Endodermal cell (in vitro differentiated cells): ENCODE measurements around the gene CDC42BPG. TPM values are rescaled to one million over a fixed set of nuclear protein-coding genes. Genes with fewer than 3 reads are reported as not detected.

Experiments used
- DNase-seq: peaks from one replicate; pipeline ENCODE4 v3.0.0-alpha.2; 2017
- H3K27ac ChIP-seq: 2 replicates; pipeline ENCODE4 v1.5.1; 2013; ENCODE audit warnings: mild to moderate bottlenecking, low read depth, low read length, moderate library complexity
- H3K27me3 ChIP-seq: 2 replicates; pipeline ENCODE4 v1.6.1; 2013; ENCODE audit warnings: mild to moderate bottlenecking, low read length, moderate library complexity; ENCODE audit not compliant: insufficient read depth, control insufficient read depth, poor library complexity, severe bottlenecking
- H3K36me3 ChIP-seq: 2 replicates; pipeline ENCODE4 v1.7.0; 2013; ENCODE audit warnings: mild to moderate bottlenecking, low read length, moderate library complexity; ENCODE audit not compliant: control insufficient read depth, insufficient read depth
- H3K4me1 ChIP-seq: one replicate; pipeline ENCODE4 v1.7.0; 2013; ENCODE audit warnings: low read length; ENCODE audit not compliant: control insufficient read depth, insufficient read depth
- H3K4me3 ChIP-seq: 2 replicates; pipeline ENCODE4 v1.5.1; 2013; ENCODE audit warnings: mild to moderate bottlenecking, low read length, moderate library complexity
- H3K9ac ChIP-seq: 2 replicates; pipeline ENCODE4 v1.6.1; 2013; ENCODE audit warnings: mild to moderate bottlenecking, low read length, moderate library complexity; ENCODE audit not compliant: poor library complexity, severe bottlenecking; ENCODE audit errors: extremely low read depth
- H3K9me3 ChIP-seq: 2 replicates; pipeline ENCODE4 v1.6.1; 2013; ENCODE audit warnings: mild to moderate bottlenecking, low read length, moderate library complexity; ENCODE audit not compliant: control insufficient read depth
- H3K27ac Mint-ChIP-seq: 2 replicates; pipeline ENCODE4 v1.8.0; 2020; ENCODE audit warnings: mixed read lengths
- H3K27me3 Mint-ChIP-seq: 2 replicates; pipeline ENCODE4 v1.8.0; 2021; ENCODE audit warnings: mild to moderate bottlenecking, mixed read lengths; ENCODE audit not compliant: insufficient read depth
- H3K36me3 Mint-ChIP-seq: 2 replicates; pipeline ENCODE4 v1.8.0; 2020; ENCODE audit warnings: low read depth, mixed read lengths
- H3K4me1 Mint-ChIP-seq: 2 replicates; pipeline ENCODE4 v1.8.0; 2020; ENCODE audit warnings: mixed read lengths
- H3K4me3 Mint-ChIP-seq: 2 replicates; pipeline ENCODE4 v1.8.0; 2020; ENCODE audit warnings: mild to moderate bottlenecking, moderate library complexity, mixed read lengths
- H3K9me3 Mint-ChIP-seq: 2 replicates; pipeline ENCODE4 v1.8.0; 2020; ENCODE audit warnings: mild to moderate bottlenecking, mixed read lengths
- CTCF ChIP-seq: fragments of 200-600 bp; sonication (generic); conservative IDR thresholded peaks from 2 replicates; pipeline ENCODE4 v1.5.0; 2021; ENCODE audit warnings: antibody characterized with exemption, mild to moderate bottlenecking
- WGBS, 2 experiments: methylation state at CpG; one replicate each; pipeline versions ENCODE4 v1.1.5 to v1.1.7; 2013; ENCODE audit warnings: missing lambda C conversion rate in 2 of 2, mixed read lengths in 1 of 2; ENCODE audit not compliant: insufficient coverage in 1 of 2, insufficient read length in 1 of 2; 5-methylcytosine and 5-hydroxymethylcytosine counted together
- total RNA-seq, 2 donors: library from RNA; stranded (reverse); fragmentation: NEBNext Ultra II Directional in 1 of 2; extraction: Animal tissue kit (Norgen Biotek cat#: 25700) in 1 of 2; gene quantifications; 2 replicates in 1 of 2; 3 replicates in 1 of 2; pipeline ENCODE4 v1.2.1, GENCODE V29; 2021

The CDC42BPG gene
- total RNA-seq, 2 donors from 2014 or later = 11.1 to 12.6 TPM

GRCh38 chr11:64801561-64802369, 42.7 kb downstream of the CDC42BPG start:
- Mint-ChIP-seq H3K4me1 (peaks cover 8% of the 10 kb centered on the region), H3K9me3 (no peaks in the 10 kb centered on the region), H3K27me3 (no peaks in the 10 kb centered on the region), H3K27ac (no peak overlapping the region), H3K36me3 (peaks cover 15% of the 10 kb centered on the region), H3K4me3 (peak overlapping the region; percentile 76)
- Histone ChIP-seq H3K4me1 (no peaks in the 10 kb centered on the region), H3K36me3 (peaks cover 31% of the 10 kb centered on the region), H3K9ac (no peak overlapping the region), H3K27ac (no peak overlapping the region), H3K27me3 (no peaks in the 10 kb centered on the region), H3K9me3 (no peaks in the 10 kb centered on the region), H3K4me3 (peak overlapping the region; percentile 75)
- 88 to 89% methylated on average over 5 to 13 of the region's 13 CpGs for WGBS, 2 experiments
- no peak for TF ChIP-seq CTCF
- DNase-seq = no peak

GRCh38 chr11:64801158-64801464, 43.3 kb downstream of the CDC42BPG start:
- no peak for DNase-seq
- no peak overlapping the region for H3K4me3 ChIP-seq
- H3K27ac ChIP-seq = no peak overlapping the region
- Mint-ChIP-seq H3K36me3 (peaks cover 13% of the 10 kb centered on the region), H3K9me3 (no peaks in the 10 kb centered on the region), H3K27me3 (no peaks in the 10 kb centered on the region), H3K4me3 (no peak overlapping the region), H3K4me1 (peaks cover 8% of the 10 kb centered on the region), H3K27ac (no peak overlapping the region)
- no peaks in the 10 kb centered on the region for H3K27me3 ChIP-seq
- WGBS, 2 experiments = 90 to 91% methylated on average over 5 to 9 of the region's 9 CpGs
- H3K9ac ChIP-seq = no peak overlapping the region
- H3K9me3 ChIP-seq = no peaks in the 10 kb centered on the region
- H3K4me1 ChIP-seq = no peaks in the 10 kb centered on the region
- H3K36me3 ChIP-seq = peaks cover 29% of the 10 kb centered on the region
- no peak for TF ChIP-seq CTCF

DNA sequence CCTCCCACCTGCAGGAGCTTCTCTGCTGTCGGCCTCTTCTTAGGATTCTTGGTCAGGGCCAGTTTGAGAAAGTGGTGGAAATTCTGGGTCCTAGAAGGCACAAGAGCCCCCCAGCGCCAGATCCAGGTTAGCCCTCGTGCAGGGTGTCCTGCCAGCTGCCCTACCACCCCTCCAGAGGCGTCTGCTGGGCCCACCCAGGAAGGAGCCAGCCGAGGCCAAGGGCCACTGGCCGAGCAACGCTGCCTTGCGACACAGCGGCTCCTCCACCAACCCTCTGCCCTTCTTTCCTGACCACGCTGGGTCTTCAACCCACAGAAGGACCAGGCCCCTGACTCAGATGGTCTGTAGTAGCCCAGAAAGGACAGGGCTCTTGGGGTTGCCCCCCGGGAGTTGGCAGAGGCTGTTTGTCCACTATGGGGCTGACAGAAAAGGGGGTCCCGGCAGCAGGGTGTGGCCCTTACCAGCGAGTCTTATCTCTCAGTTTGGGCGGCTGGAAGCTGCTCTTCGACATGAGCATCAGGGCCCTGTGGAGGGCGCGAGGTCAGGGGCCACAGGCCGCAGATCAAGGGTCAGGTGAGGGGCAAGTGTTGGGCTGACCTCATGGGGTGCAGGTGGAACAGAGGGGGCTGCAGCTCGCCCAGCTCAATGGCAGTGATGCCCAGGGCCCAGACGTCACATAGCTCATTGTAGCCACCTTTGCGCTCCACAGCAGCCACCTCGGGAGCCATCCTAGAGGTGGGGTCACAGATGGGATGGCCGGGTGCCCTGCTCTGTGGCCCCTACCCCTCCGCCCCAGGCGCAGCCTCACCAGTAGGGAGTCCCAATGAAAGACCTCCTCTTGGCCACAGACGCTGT, 43.9 kb downstream of the CDC42BPG start:
- no peaks in the 10 kb centered on the region for H3K9me3 Mint-ChIP-seq
- H3K27ac Mint-ChIP-seq = no peak overlapping the region
- Histone ChIP-seq H3K27ac (no peak overlapping the region), H3K4me1 (no peaks in the 10 kb centered on the region), H3K27me3 (no peaks in the 10 kb centered on the region), H3K9ac (no peak overlapping the region), H3K36me3 (peaks cover 23% of the 10 kb centered on the region), H3K4me3 (no peak overlapping the region), H3K9me3 (no peaks in the 10 kb centered on the region)
- WGBS, 2 experiments = 94 to 96% methylated on average over 14 to 26 of the region's 26 CpGs
- TF ChIP-seq CTCF = no peak
- peaks cover 11% of the 10 kb centered on the region for H3K36me3 Mint-ChIP-seq
- DNase-seq = no peak
- H3K27me3 Mint-ChIP-seq = no peaks in the 10 kb centered on the region
- H3K4me3 Mint-ChIP-seq = no peak overlapping the region
- H3K4me1 Mint-ChIP-seq = peaks cover 8% of the 10 kb centered on the region
